Kidney glomerular epithelial cell (primary cell): ENCODE data around the gene ABCD3.
"Not testable (repeated sequence)": the region's sequence is repeated elsewhere in the genome, so short reads cannot be mapped to it uniquely, and the experiment has no call there.

Experiments
- DNase-seq: peaks from one replicate; lab custom pipeline; 2025; lab: John Stamatoyannopoulos, UW

Gene ABCD3

DNA sequence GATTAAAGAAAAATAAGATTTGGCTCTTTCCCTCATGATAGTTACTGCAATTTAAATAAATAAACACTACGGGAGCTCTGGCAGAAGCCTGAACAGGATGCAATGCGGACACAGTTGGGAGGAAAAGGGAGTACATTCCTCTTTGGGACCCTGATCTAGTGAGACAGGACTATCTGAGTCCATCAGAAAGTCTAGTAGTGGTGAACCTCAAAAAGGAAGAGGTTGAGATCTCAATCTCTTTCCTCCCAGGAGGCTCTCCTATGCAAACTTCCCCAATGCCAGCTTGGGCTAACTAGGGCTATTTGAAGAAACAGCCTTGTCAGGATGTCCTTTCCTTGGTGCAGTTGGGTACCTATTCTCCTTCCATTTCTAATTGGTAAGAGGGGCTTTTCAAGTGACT lies 4.9 kb upstream of the ABCD3 start:
- no peak for DNase-seq

GRCh38 chr1:94416901-94417727 lies 1.1 kb upstream of the ABCD3 start:
- peak; percentile 34 for DNase-seq

DNA sequence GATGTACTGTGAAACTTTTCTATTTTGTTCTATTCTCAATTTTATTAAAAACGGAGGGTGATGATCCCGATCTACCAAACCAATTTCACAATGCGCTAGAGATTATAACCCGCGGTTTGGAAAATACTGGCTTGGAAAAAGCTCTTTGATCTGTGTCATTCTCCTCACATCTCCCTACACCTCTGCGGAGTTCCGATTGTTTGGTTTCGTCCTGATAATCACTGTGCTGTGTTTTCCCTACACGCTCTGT lies 536 bp upstream of the ABCD3 start:
- DNase-seq, result no peak

GRCh38 chr1:94418664-94419655 lies 771 bp downstream of the ABCD3 start:
- peak; percentile 8 for DNase-seq

- no peak for DNase-seq
Observed at GRCh38 chr1:94422115-94422820, 4.1 kb downstream of the ABCD3 start.

GRCh38 chr1:94425821-94426484 lies 7.8 kb downstream of the ABCD3 start:
- peak; percentile 13 for DNase-seq

DNA sequence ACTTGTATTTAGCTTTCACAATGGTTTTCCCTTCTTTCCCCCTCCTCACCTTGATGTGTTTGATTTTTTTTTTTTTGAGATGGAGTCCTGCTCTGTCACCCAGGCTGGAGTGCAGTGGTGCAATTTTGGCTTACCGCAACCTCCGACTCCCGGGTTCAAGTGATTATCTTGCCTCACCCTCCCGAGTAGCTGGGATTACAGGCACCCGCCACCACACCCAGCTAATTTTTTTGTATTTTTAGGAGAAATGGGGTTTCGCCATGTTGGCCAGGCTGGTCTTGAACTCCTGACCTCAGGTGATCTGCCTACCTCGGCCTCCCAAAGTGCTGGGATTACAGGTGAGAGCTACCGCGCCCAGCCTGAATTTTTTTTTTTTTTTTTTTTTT lies 8.3 kb downstream of the ABCD3 start:
- DNase-seq, result not testable (repeated sequence)

DNA sequence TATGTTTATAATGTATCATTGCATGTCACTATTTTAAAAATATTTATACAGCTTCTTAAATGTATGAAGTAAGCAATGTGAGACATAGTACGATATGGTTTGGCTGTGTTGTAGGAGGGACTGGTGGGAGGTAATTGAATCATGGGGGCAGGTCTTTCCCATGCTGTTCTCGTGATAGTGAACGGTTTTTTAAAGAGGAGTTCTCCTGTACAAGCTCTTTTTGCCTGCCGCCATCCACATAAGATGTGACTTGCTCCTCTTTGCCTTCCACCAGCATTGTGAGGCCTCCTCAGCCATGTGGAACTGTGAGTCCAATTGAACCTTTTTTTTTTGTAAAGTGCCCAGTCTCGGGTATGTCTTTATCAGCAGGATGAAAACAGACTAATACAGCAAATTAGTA lies 10.3 kb downstream of the ABCD3 start:
- DNase-seq, result no peak

DNA sequence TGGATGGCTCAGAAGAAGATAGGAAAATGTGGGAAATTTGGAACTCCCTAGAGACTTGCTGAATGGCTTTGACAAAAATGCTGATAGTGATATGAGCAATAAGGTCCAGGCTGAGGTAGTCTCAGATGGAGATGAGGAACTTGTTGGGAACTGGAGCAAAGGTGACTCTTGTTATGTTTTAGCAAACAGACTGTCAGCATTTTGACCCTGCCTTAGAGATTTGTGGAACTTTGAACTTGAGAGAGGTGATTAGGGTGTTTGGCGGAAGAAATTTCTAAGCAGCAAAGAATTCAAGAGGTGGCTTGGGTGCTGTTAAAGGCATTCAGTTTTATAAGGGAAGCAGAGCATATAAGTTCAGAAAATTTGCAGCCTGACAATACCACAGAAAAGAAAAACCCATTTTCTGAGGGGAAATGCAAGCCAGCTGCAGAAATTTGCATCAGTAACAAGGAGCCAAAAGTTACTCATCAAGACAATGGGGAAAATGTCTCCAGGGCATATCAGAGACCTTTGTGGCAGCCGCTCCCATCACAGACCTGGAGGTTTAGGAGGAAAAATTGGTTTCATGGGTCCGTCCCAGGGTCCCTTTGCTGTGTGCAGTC lies 10.8 kb downstream of the ABCD3 start:
- DNase-seq, result not testable (repeated sequence)

GRCh38 chr1:94430066-94430465 lies 11.9 kb downstream of the ABCD3 start:
- not testable (repeated sequence) for DNase-seq

GRCh38 chr1:94433866-94434265 lies 15.7 kb downstream of the ABCD3 start:
- no peak for DNase-seq

- no peak for DNase-seq
Observed at GRCh38 chr1:94434365-94435045, 16.3 kb downstream of the ABCD3 start.

DNA sequence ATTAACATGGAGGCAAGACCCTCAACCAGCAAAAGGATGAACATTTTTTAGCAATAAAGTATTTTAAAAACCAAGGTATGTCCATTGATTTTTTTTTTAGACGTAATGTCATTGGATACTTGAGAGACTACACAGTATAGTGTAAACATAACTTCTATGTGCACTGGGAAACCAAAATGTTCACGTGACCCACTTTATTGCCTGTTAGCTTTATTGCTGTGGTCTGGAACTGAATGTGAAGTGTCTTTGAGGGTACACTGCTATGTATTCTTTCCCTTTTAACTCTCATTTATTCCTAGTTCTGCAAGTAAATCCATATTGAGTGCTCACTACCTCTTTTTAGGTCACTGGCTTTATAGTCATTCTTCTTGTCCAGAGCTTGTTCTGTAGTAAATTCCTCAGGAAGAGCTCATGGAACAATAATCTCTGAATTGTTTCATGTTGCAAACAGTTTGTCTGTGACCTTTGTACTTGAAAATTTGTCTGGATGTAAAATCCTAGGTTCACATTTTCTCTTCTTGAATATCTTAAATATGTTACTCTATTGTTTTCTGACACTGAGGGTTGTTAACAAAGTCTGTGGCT lies 20.6 kb downstream of the ABCD3 start:
- no peak for DNase-seq

- no peak for DNase-seq
Observed at GRCh38 chr1:94440088-94440487, 21.9 kb downstream of the ABCD3 start.

GRCh38 chr1:94443067-94443466 lies 24.9 kb downstream of the ABCD3 start:
- DNase-seq, result not testable (repeated sequence)

- not testable (repeated sequence) for DNase-seq
Observed at GRCh38 chr1:94444819-94445218, 26.6 kb downstream of the ABCD3 start.

- DNase-seq, result not testable (repeated sequence)
Observed at GRCh38 chr1:94445733-94446132, 27.5 kb downstream of the ABCD3 start.

DNA sequence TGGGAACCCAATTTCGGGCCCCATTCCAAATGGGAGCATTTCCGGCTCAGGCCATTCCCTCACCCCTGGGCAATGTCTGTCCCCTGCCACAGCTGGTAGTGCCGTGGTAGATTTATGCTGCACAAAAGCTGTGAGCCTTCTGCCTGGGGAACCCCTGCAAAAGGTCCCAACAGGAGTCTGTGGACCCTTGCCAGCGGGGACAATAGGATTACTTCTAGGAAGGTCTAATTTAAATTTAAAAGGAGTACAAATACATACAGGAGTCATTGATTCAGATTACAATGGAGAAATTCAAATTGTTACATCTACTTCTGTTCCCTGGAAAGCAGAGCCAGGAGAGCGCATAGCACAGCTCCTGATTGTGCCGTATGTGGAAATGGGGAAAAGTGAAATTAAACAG lies 28.0 kb downstream of the ABCD3 start:
- DNase-seq, result not testable (repeated sequence)

GRCh38 chr1:94448741-94449140 lies 30.6 kb downstream of the ABCD3 start:
- DNase-seq, result not testable (repeated sequence)

- no peak for DNase-seq
Observed at GRCh38 chr1:94456736-94457135, 38.5 kb downstream of the ABCD3 start.
